ENCODE results near the gene GARIN5A.

DNA sequence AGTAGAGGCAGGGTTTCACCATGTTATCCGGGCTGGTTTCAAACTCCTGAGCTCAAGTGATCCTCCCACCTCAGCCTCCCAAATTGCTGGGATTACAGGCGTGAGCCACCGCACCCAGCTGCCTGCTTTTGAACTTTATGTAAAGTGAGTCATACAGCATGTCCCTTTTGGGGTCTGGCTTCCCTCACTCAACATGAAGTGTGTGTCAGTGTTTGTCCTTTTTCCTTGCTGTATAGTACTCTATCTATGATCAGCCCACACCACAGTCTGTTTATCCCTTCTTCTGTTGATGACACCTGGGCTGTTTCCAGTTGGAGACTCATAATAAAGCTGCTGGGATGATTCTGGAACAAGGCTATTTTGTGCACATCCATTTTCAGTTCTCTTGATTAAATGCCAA, 55.8 kb downstream of the GARIN5A start:
- TF ChIP-seq, protein P1, sequence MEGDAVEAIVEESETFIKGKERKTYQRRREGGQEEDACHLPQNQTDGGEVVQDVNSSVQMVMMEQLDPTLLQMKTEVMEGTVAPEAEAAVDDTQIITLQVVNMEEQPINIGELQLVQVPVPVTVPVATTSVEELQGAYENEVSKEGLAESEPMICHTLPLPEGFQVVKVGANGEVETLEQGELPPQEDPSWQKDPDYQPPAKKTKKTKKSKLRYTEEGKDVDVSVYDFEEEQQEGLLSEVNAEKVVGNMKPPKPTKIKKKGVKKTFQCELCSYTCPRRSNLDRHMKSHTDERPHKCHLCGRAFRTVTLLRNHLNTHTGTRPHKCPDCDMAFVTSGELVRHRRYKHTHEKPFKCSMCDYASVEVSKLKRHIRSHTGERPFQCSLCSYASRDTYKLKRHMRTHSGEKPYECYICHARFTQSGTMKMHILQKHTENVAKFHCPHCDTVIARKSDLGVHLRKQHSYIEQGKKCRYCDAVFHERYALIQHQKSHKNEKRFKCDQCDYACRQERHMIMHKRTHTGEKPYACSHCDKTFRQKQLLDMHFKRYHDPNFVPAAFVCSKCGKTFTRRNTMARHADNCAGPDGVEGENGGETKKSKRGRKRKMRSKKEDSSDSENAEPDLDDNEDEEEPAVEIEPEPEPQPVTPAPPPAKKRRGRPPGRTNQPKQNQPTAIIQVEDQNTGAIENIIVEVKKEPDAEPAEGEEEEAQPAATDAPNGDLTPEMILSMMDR (conservative IDR thresholded peaks at IDR 0.05) = no peak
- TF ChIP-seq EZH2 (IDR thresholded peaks at IDR 0.05; ENCODE audit: low read depth) = no peak

Data from PC-9 (cell line).